RWPE1 (cell line): ENCODE measurements around the gene SUOX.
"Not testable (repeated sequence)": the region's sequence is repeated elsewhere in the genome, so short reads cannot be mapped to it uniquely, and the experiment has no call there.

Experiments used
- CTCF ChIA-PET: fragments of 350-600 bp; sonication (Branson Sonifier 250); formaldehyde crosslinking; extraction: SDS; loops from one replicate; lab custom pipeline; 2021; lab: Yijun Ruan, JAX
- POLR2A ChIA-PET: fragments of 400-600 bp; formaldehyde crosslinking; extraction: SDS; loops from one replicate; lab custom pipeline; 2020; ENCODE audit warnings: antibody characterized with exemption; ENCODE audit not compliant: low non-redundant PET; lab: Yijun Ruan, JAX
- DNase-seq: peaks from one replicate; pipeline ENCODE4 v3.0.0; 2012; ENCODE audit warnings: low spot score
- H3K27ac ChIP-seq: fragments of 450-650 bp; 2 replicates; pipeline ENCODE4 v1.5.1; 2017
- TF ChIP-seq, protein P1 (sequence below): fragments of 450-650 bp; conservative IDR thresholded peaks from 2 replicates; pipeline ENCODE4 v1.5.1; 2017; ENCODE audit warnings: low read depth, mild to moderate bottlenecking

SUOX gene

DNA sequence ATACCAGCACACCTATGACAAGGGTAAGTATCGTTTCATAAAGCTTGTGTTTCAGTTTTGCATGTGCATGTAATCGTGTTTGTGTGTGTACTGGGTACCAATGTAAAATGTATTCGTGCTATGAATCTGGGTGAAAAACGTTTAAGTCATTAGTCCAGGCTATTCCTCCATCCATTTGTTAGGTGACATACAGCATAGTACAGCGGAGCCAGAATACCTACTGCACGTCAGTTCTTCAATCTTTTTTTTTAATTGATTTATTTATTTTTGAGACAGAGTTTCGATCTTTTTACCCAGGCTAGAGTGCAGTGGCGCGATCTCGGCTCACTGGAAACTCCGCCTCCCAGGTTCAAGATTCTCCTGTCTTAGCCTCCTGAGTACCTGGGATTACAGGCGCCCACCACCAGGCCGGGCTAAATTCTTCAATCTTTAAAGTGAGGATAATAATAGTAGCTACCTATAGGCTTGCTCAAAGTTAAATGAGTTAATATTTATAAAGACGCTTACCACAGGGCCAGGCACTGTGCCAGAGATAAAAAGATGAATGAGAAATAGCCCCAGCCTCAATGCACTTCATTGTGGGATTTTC, 44.0 kb downstream of the SUOX start:
- POLR2A ChIA-PET, result no interaction called here
- CTCF ChIA-PET, result interaction anchor here (0.9 to 1.0 kb wide), 2 partner anchors 12 to 45 kb away, joined by 3 to 4 read pairs; no protein-coding TSS in a partner anchor
- no peak for DNase-seq
- H3K27ac ChIP-seq, result peak overlapping the region; percentile 83
- TF ChIP-seq, protein P1, sequence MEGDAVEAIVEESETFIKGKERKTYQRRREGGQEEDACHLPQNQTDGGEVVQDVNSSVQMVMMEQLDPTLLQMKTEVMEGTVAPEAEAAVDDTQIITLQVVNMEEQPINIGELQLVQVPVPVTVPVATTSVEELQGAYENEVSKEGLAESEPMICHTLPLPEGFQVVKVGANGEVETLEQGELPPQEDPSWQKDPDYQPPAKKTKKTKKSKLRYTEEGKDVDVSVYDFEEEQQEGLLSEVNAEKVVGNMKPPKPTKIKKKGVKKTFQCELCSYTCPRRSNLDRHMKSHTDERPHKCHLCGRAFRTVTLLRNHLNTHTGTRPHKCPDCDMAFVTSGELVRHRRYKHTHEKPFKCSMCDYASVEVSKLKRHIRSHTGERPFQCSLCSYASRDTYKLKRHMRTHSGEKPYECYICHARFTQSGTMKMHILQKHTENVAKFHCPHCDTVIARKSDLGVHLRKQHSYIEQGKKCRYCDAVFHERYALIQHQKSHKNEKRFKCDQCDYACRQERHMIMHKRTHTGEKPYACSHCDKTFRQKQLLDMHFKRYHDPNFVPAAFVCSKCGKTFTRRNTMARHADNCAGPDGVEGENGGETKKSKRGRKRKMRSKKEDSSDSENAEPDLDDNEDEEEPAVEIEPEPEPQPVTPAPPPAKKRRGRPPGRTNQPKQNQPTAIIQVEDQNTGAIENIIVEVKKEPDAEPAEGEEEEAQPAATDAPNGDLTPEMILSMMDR, result no peak

GRCh38 chr12:56041552-56042429, 44.7 kb downstream of the SUOX start, which contains the start of gene RPS26:
TSS of gene RPS26 (plus strand) at chr12:56041918. CDS start at chr12:56042167, 249 bp downstream.
- peak; percentile 94 for DNase-seq
- CTCF ChIA-PET, result interaction anchor here (0.9 to 1.0 kb wide), 2 partner anchors 13 to 46 kb away, joined by 3 to 4 read pairs; no protein-coding TSS in a partner anchor
- TF ChIP-seq, protein P1, result peak; percentile 87
- POLR2A ChIA-PET, result no interaction called here
- peak within 1 kb of the TSS; percentile 83 for H3K27ac ChIP-seq

GRCh38 chr12:56042430-56042813, 45.3 kb downstream of the SUOX start:
- peak overlapping the region; percentile 83 for H3K27ac ChIP-seq
- DNase-seq, CTCF ChIA-PET, POLR2A ChIA-PET: not testable (repeated sequence)

DNA sequence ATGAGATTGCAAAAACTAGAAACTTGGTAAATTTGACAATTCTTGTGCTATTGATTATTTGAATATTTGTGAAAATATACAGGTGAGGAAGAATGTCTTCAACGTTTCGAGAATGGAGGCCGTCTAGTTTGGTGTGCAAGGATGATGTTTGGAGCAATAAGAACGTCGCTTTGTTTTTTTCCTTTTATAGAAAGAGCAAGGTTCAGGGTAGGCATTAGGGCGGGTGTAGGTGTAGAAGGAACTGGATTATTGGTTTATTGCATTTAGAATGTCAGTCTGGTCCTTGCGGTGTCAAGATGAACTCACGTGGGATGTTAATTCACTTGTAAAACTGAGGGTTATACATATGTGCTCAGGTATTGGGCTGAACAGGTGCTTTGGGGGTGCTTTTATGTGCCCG, 45.8 kb downstream of the SUOX start:
- CTCF ChIA-PET, result interaction anchor here (0.7 kb wide), 1 partner anchor 38 kb away, joined by 3 read pairs; no protein-coding TSS in a partner anchor
- POLR2A ChIA-PET, result no interaction called here
- peak overlapping the region; percentile 83; the same call in 1 of the 2 replicates for H3K27ac ChIP-seq
- TF ChIP-seq, protein P1, result no peak
- no peak for DNase-seq

DNA sequence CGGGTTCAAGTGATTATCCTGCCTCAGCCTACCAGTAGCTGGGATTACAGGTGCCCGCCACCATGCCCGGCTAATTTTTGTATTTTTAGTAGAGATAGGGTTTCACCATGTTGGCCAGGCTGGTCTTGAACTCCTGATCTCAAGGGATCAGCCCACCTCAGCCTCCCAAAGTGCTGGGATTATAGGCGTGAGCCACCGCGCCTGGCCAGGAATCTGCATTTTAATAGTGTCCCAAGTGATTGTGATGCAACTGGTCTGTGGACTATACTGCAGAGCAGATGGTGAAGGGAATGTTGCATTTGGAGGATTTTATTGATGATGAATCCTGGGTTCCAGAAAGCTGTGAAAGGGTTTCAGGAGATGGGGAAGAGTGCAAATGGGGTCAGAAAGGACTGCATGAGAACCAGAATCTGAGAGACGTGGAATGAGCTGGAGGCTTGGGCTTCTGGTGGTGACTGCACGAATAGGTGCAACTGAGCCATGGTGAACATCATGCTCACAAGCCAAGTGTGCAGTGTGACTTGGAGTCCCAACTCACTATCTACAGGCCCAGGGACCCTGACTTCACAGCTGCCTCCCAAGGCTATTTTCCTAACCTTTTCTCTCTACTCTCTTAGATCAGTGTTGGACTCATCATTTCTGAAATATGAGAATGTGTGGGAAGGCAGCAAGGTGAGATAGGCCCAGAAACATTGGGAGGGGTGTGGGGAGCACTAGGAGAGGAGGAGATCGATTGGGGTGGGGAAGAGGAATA, 49.1 kb downstream of the SUOX start:
- TF ChIP-seq, protein P1, result no peak
- CTCF ChIA-PET, result interaction anchor here (0.6 to 1.2 kb wide), 7 partner anchors 12 to 72 kb away, joined by 3 to 11 read pairs (median 4); partner anchors contain the start of gene ZC3H10
- no peak for DNase-seq
- POLR2A ChIA-PET, result interaction anchor here (0.6 to 0.7 kb wide), 3 partner anchors 37 to 316 kb away, joined by 3 to 6 read pairs (median 3); no protein-coding TSS in a partner anchor
- peak overlapping the region; percentile 65 for H3K27ac ChIP-seq

GRCh38 chr12:56053407-56053893, 56.4 kb downstream of the SUOX start:
- POLR2A ChIA-PET, result interaction anchor here (0.6 kb wide), 2 partner anchors 51 to 56 kb away, joined by 4 read pairs; partner anchors contain the start of gene PA2G4
- H3K27ac ChIP-seq, result no peak overlapping the region
- no peak for DNase-seq
- CTCF ChIA-PET, result interaction anchor here (0.6 kb wide), 1 partner anchor 71 kb away, joined by 3 read pairs; no protein-coding TSS in a partner anchor
- TF ChIP-seq, protein P1, result no peak
